Muscle of back (tissue), 11 donors: ENCODE measurements around the gene BAG2. TPM values are rescaled to one million over a fixed set of nuclear protein-coding genes. Genes with fewer than 3 reads are reported as not detected.

Experiments
- DNase-seq, 3 donors: peaks; one replicate each; pipeline versions ENCODE4 v3.0.0 to v3.0.0-alpha.2; 2013
- polyA plus RNA-seq, 10 donors: library from polyadenylated mRNA; unstranded; fragments of 120-200 nt; gene quantifications; one replicate each; pipeline ENCODE4 v1.2.1, GENCODE V29; 2013; ENCODE audit not compliant: insufficient read length in 10 of 10

Gene BAG2
- polyA plus RNA-seq, 10 donors, result 9.2 to 14.7 (median 11.0) TPM

DNA sequence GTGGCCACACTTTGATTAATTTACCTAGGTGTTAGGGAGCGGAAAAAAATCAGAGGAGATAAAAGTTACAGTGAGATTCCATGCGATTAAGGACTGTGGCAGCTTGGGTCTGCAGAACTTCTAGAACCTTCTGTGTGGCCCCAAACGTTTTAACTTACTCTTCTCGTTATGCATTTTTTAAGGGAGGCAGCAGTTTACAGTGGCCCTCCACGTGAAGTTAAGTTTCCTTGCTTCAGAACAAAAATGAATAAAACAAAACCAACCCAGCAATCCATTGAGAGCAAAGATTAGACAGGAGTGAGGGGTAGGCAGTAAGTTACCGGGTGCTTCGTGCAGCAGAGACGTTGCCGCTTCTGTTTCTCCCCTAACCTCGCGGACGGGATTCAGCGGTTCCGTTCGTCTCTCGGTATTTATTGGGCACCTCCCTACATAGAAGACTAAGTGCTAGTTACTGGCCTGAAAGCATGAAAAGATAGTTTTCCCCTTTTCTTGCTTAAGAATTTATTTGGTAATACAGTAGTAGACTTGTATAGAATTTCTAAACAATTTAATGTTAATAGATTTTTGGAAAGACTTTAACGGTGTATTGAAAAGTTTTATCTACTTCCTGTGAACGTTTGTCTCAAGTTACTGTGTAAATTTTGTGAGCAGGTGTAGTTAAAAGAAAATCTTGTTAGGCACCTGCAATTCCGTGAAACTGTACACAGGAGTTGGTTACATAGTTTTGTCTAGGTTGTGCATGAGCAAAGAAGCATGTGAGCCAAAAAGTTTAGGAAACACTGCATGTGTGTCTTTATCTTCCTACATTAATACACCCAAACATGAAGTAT lies 1.1 kb downstream of the BAG2 start:
- DNase-seq, result peak in 2 of 3 donors; percentile 19 to 37

DNA sequence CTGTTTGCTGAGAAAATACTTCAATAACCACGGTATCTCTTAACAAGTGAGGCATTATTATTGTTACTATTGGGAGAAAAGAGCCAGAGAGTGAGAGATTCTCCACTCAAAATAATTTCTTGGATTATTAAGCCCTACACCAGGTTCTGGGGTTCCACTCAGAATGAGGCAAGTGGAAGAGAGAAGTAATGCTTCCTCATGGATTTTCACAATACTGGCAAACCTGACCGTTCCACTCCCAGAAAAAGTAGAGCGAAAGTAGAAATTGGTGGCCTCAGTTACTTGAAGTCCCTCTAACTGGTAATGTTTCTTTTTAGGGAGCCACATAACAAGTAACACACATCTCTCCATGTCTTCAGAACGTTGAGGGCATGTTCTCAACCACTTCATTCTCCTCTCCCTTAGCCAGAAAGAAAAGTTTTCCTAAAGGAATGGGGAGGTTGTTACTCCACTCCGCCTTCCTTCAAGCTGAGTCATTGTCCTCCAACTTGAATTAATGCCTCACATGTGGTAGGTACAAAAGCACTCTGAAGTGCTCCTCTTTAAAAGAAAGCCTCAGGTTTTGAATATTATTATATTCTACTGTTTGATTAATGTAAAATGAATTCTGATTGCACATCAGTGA lies 1.9 kb downstream of the BAG2 start:
- DNase-seq, result peak; percentile 27 to 60 (median 45)

DNA sequence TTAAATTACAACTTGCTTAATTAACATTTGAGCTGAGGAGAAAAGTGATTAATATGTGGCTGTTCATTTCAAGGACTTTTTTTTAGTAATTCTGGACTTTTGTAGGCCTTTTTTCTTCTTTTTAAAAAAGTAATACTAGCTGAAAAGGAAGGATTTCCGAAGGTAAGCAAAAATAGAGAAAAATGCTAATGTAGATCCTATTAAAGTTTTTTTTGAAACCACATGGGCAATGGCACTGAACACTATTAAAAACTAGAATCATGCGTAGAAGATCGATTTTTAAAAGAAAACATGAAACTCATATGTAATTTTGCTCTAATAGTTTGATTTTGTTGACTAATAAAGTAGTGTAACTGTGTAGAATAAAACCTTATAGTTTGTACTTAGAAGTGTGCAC lies 2.4 kb downstream of the BAG2 start:
- no peak for DNase-seq

DNA sequence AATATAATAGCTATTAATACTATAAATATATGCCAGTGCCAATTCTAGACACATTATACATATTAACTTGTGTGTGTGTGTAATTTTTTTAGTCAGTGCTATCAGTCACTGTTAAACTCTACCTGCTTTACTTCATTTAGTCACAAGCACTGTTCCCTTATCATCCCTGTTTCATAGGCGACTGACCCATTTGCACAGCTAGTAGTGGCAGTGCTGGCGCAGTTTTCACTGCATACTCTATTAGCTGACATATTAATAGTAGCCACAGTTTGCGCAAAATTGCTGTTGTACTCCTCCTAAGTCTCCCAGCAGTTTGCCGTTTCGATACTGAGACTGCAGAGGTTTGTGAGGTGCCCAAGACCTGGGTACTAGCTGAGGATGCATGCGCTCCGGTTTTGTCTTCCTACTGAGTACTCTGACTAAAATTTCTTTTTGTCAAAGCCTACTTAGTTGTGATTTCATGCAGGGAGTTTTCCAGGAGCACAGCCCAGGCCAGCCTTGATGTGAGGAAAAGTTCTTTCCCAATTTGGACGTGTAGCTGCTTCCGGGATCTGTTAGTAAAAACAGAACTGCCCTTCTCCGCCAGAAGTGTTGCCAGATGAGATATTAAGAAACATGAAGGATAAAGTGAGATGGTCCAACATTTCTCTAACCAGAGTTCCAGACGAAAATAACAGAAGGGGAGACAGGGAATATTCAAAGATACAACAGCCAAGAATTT lies 5.6 kb downstream of the BAG2 start:
- DNase-seq, result peak; percentile 62 to 91 (median 89)

DNA sequence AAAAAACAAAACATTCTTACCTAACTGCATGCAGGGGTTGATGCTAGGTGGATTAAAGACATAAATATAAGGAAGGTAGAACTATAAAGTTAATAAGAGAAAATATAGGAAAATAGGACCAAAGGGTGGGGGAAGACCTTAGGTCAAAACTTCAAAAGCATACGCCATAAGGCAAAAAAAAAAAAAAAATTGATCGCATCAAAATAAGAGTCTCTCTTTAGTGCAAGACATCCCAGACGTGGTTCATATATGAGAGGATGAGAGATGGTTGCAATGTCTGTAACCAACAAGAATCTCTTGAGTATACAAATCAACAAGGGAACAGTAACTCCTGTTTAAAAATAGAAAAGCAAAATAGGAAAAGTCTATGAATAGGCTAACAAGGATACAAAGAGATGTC lies 8.5 kb downstream of the BAG2 start:
- no peak for DNase-seq

DNA sequence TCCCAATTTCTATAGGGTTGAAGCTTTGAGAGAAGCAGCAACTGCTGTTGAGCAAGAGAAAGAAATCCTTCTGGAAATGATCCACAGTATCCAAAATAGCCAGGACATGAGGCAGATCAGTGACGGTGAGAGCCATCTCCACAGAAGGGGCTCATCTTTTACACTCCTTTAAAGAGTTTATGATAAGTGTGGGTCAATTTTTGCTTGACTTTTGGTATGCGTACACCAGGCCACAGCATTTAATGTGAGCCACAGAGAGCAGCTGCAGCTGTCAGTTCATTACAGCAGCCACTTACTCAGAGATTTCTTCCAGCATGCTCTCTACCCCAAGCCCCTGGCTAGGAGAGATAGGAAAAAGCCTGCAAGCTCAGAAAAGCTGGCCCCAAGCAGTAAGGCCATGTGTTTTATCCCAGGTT lies 9.9 kb downstream of the BAG2 start:
- DNase-seq, result peak; percentile 31 to 51 (median 43)

DNA sequence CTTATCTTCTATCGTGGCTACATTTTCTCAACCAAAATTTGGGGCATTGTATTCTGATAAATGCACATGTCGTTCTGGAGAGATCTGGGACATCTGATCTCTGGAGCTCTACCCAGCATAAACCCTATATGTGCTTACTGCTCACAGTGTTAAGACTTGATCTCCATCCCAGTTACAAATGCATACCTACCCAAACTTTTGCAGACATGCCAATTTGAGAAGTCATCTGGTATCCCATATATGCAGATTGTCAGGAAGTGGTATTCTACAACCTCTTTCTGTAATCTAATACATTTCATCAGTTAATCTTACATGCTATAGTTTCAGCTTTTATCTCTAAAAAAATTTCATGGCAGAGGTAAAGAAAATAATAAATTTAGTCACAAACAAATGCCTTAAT lies 11.2 kb downstream of the BAG2 start:
- no peak for DNase-seq

DNA sequence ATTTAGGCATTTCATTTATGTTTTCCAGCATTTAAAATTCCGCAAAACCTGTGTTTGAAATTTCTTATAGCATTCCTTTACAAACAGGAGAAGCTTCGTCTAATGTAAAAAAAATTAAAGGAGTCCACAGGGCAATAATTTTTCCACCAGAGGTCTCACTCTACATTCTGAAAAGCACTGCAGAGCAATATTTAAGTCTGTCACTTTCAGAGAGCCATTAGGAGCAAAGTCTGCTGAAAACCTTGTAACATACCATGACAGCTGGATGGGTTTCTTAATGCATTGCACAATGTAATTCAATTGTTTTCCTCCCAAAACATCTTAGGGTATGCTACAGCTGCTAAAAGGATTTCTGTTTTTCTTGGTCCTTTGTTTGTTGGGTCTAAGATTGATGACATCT lies 18.0 kb downstream of the BAG2 start:
- peak; percentile 27 to 55 (median 38) for DNase-seq

DNA sequence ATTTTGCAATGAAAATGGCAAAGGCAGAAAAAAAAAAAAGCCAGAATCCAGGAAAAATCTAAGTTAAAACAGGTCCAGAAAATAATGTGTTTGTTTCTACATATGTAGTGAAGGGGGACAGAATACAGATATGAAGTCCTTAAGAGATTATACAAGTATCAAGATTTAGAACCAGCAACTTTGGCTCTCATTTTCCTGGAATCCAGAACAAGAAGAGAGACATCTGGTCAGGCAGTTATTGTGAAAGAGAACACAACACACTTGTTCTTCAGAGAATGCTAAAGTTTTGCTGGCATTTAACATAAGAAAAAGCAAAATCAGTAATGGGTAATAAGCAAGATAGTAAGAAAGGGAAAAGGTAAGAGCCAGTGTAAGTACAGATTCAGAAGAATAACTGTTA lies 21.1 kb downstream of the BAG2 start:
- DNase-seq, result no peak

DNA sequence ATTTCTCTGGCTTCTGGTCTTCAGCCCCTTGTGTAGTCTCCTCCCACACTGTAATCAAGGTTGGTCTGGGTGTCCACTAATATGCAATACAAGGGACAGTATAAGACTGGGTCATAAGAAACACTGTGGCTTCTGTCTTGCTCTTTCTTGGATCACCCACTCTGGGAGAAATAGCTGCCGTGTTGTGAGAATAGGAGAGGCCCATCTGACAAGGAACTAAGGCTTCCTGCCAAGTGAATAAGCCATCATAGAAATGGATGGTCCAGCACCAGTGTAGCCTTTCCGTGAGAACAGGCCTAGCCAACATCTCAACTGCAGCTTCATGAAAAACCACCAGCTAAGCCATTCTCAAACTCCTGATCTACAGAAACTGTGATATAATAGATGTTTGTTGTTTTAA lies 23.3 kb downstream of the BAG2 start:
- no peak for DNase-seq

DNA sequence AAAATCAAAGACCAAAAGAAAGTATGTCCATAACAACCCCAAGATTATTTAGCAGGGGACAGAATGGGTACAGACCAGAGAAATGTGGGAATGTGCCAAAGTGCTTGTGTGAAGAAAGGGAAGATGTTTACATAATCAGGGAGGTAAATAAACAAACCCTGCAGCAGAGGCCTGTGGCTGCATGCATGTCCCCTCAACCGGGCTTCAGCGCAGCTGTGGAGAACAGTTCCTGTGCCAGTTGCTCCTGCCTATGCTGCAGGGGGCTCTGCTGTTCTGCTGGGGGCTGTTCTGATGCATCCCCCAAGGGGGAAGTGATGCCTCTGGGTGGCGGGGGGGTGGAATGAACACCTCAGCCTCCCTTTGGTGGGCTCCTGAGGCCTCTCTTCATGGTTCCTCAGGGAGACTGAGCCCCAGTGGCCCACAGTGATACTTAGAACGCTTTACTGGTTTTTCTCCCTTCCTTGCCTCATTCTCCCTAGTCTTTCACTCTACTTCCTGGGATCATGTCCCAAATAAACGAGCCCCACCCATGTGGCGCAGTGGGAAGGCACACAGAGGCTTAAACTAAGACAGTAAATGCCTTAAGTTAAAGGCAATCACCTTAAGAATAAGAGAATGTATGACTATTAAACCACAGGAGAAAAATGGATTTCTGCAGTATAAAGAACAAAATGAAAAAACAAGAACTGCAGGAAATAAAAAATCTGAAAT lies 27.0 kb downstream of the BAG2 start:
- no peak for DNase-seq

DNA sequence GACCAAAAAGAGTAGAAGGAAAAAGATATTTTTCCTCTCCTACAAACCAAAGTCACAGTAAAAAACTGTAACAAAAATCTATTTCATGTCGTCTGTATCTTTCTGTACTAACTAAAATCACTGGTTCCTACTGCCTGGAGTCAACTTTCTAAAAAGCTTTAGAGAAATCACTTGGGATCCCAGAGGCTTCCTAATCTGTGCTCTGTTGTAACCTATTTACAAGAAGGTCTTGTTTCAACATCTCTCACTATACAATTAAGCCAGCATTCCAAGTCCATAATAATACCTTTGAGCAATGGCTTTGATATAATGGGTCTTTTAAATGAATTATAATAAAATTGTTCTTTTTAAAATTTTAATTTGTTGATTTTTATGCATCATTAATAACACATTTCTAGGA lies 29.6 kb downstream of the BAG2 start:
- no peak for DNase-seq

DNA sequence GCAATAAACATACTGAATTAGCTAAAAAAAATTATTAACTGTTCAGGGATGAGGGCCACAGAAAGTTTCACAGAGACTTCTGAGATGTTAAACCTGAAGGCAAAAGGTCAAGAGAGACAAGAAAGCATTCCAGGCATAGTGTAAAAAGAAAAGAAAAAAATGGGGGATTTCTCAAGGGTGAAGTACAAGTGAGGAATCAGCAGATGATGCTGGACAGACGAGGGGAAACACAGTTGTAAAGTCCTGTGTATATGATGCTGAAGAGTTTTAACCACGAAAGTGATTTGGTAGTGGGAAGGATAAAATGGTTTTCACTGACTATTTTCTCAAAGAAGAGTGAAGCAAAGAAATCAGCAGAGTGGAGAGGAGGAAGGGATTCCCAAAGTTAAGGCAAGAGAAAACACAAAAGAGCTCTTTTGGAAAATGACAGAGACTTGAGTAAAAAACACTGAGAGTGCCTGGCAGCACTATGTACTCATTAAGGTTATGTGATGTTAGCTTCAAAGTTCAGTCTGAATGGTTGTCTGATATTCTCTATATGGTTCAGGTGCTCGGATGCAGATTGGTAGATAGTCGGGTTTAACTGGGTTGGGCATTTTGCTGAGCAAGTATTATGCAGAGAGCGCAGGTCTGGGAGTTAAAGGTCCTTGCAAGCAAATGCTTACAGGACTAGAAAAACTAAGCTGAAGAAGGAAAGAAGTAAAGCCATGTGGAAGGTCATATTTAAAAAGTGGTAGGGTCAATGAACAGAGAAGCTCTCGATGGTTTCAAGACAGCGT lies 33.6 kb downstream of the BAG2 start:
- no peak for DNase-seq

DNA sequence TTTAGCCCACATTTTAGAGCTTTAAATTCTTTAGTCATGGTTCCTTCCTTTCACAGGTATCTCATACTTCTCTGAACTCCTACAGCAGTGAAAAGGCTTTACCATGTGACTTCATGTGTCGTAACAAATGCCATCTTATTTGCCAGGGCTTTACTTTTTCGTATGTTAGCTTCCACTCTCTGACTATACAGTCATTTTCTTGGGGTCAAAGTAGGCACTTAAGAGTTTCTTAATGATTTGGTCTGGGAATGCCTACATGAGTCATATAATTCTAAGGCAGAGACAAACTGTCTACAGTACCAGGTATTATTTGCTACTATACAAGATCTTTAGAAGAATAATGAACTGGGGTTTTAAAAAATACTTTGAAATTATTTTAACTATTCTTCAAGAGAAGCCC lies 35.0 kb downstream of the BAG2 start:
- no peak for DNase-seq

DNA sequence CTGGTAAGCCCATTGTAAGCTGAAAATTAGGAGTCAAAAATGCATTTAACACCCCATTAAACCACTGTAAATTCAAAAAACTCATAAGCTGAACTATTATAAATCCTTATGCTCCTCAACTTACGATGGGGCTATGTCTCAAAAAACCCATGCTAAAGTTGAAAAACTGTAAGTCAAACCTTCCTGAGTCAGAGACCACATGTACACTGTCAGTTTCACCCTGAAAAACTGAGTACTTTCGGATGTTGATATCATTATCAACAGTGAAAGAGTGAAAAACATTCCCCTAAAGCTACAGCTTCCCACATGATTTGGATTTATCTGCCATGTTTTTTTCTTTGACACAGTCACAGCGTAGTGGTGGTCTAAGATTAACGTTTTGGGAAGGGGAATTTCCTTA lies 35.7 kb downstream of the BAG2 start:
- no peak for DNase-seq

DNA sequence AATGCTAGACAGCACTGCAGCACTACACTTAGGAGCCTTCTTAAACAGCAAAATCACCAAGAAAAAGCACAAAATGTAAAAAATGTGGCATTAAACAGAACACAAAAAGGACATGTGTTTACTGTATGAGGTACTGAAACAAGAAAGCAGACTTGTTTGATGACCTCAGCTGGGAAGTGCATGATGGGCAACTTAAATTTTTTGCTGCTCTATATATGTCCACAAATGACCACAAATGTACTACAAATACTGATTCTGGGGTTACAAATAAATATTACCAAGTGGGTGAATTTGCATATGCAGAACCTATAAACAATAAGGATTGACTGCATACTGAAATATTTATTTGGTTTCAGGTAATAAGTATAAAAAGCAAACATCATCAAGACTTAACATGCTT lies 36.9 kb downstream of the BAG2 start:
- DNase-seq, result no peak

DNA sequence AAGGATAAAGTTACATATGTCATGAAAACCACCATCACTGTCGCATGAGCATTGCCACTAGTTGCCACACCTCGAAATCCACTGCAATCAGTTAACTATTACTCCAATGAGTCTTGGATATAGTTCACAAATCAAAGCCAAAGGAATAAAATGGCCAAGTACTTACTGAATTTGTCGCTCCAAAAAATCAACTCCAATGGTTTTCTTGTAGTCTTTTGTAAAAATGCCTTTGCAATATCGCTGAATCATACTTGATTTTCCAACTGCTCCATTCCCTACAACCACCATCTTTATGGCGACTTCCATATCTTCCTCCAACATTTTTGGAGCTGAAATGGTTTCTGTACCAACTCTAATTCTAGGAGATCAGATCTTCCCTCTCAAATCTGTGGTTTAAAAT lies 37.9 kb downstream of the BAG2 start:
- no peak for DNase-seq

DNA sequence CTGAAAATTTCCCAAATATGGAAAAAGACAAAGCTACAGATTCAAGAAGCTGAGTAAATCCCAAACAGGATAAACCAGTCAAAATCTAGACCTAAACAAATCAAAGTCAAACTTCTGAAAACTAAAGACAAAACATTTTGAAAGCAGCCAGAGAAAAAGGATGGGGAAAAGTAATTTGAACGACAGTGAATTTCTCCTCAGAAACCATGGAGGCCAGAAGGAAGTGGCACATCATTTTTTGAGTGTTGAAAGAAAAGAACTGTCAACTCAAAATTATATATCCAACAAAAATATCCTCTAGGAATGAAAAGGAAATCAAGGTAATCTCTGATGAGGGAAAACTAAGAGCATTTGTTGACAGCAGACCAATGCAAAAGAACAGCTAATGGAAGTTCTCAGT lies 43.1 kb downstream of the BAG2 start:
- no peak for DNase-seq

DNA sequence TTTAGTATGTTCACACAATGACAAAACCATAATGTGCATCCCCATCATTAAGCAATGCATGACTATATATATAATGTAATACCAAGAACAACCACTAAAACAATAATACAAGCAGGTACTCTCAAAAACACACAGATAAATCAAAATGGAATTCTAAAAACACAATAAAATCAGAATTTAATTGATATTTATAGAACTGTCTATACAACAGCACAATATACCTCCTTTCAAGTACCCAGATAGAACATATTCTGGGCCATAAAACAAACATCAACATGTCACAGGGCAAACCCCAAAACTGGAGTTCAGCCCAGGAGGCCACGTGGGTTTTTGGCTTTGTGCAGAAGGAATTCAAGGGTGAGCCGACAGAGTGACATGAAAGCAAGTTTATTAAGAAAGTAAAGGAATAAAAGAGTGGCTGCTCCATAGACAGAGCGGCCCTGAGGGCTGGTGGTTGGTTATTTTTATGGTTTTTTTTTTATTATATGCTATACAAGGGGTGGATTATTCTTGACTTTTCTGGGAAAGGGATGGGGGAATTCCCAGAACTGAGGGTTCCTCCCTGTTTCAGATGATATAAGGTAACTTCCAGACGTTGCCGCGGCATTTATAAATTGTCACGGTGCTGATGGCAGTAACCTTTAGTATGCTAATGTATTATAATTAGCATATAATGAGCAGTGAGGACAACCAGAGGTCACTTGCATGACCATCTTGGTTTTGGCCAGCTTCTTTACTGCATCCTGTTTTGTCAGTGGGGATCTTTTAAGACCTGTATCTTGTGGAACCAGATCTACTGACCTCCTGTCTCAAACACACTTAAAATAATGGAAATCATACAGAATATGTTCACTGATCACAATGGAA lies 44.3 kb downstream of the BAG2 start:
- DNase-seq, result no peak

DNA sequence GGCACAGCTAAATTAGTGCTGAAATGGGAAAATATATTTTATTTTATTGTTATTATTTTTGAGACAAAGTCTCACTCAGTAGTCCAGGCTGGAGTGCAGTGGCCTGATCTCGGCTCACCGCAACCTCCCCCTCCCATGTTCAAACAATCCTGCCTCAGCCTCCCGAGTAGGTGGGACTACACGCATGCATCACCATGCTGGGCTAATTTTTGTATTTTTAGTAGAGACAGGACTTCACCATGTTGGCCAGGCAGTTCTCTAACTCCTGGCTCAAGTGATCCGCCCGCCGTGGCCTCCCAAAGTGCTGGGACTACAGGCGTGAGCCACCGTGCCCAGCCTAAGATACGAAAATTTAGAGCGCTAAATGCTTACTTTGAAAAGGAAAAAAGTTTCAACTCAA lies 45.1 kb downstream of the BAG2 start:
- no peak for DNase-seq
